H1 (cell line): Measurements from ENCODE around the gene BRAT1. TPM values are rescaled to one million over a fixed set of nuclear protein-coding genes. Genes with fewer than 3 reads are reported as not detected.

ENCODE experiments used
- CTCF ChIA-PET: fragments of 300-600 bp; sonication (Branson Sonifier 250); formaldehyde crosslinking; loops from one replicate; lab custom pipeline; 2021; ENCODE audit not compliant: partially characterized antibody; lab: Charles Lee
- POLR2A ChIA-PET: fragments of 300-600 bp; sonication (Branson Sonifier 250); formaldehyde crosslinking; loops from one replicate; lab custom pipeline; 2021; ENCODE audit warnings: inconsistent platforms; ENCODE audit not compliant: partially characterized antibody; lab: Charles Lee
- DNase-seq, 2 experiments: peaks; one replicate each; pipeline versions ENCODE4 v3.0.0 to v3.0.0-alpha.2; 2010 to 2022; ENCODE audit warnings: low spot score in 2 of 2, low read depth in 1 of 2, mixed read lengths in 1 of 2
- FAIRE-seq: peaks from 2 replicates; lab custom pipeline; 2011; peaks lifted over from hg19 to GRCh38; lab: Jason Lieb, UNC
- H2AFZ ChIP-seq: 2 replicates; pipeline ENCODE4 v1.8.1; 2012; ENCODE audit warnings: low read length, inconsistent platforms
- H2AK5ac ChIP-seq: 2 replicates; pipeline ENCODE4 v1.6.1; 2013; ENCODE audit warnings: low read depth, low read length
- H2BK120ac ChIP-seq: replicated peaks from 2 replicates; pipeline ENCODE3; 2013; ENCODE audit warnings: low read depth, low read length, inconsistent platforms
- H2BK12ac ChIP-seq: 2 replicates; pipeline ENCODE4 v1.6.1; 2013; ENCODE audit warnings: low read depth, low read length
- H2BK15ac ChIP-seq: 2 replicates; pipeline ENCODE4 v1.6.1; 2013; ENCODE audit warnings: low read length
- H2BK20ac ChIP-seq: 2 replicates; pipeline ENCODE4 v1.6.1; 2013; ENCODE audit warnings: low read length
- H2BK5ac ChIP-seq: 2 replicates; pipeline ENCODE4 v1.6.1; 2013; ENCODE audit warnings: low read depth, low read length
- H3K14ac ChIP-seq: 2 replicates; pipeline ENCODE4 v1.6.1; 2013; ENCODE audit warnings: inconsistent platforms; ENCODE audit not compliant: insufficient read length
- H3K18ac ChIP-seq: 2 replicates; pipeline ENCODE4 v1.6.1; 2013; ENCODE audit warnings: low read length; ENCODE audit errors: extremely low read depth
- H3K23ac ChIP-seq: 2 replicates; pipeline ENCODE4 v1.6.1; 2013; ENCODE audit warnings: inconsistent platforms; ENCODE audit not compliant: insufficient read length
- H3K23me2 ChIP-seq: 2 replicates; pipeline ENCODE4 v1.6.1; 2013; ENCODE audit warnings: low read depth, low read length
- H3K27ac ChIP-seq: 2 replicates; pipeline ENCODE4 v1.6.1; 2011; ENCODE audit warnings: low read depth, low read length, inconsistent platforms
- H3K27me3 ChIP-seq, 4 experiments: replicated peaks in 1 of 4; 1 replicate in 1 of 4; 2 replicates in 3 of 4; pipeline versions ENCODE4 v1.6.1 to v1.8.1; 2011 to 2013; ENCODE audit warnings: low read length in 3 of 4, mild to moderate bottlenecking in 3 of 4, inconsistent platforms in 2 of 4, mixed read lengths in 2 of 4, moderate library complexity in 1 of 4; ENCODE audit not compliant: control insufficient read depth in 3 of 4, insufficient read depth in 3 of 4; ENCODE audit errors: extremely low read depth in 1 of 4
- H3K36me3 ChIP-seq, 4 experiments: 2 replicates each; pipeline versions ENCODE4 v1.6.1 to v1.8.1; 2011 to 2013; ENCODE audit warnings: mild to moderate bottlenecking in 4 of 4, low read length in 3 of 4, moderate library complexity in 2 of 4, control low read depth in 1 of 4, inconsistent platforms in 1 of 4; ENCODE audit not compliant: insufficient read depth in 4 of 4, control insufficient read depth in 2 of 4
- H3K4ac ChIP-seq: replicated peaks from 2 replicates; pipeline ENCODE3; 2013; ENCODE audit warnings: low read length, low read depth, mixed read lengths, inconsistent platforms; ENCODE audit not compliant: insufficient read length
- H3K4me1 ChIP-seq, 4 experiments: replicated peaks in 1 of 4; 1 replicate in 1 of 4; 2 replicates in 3 of 4; pipeline versions ENCODE4 v1.6.1 to v1.8.1; 2011 to 2013; ENCODE audit warnings: low read length in 3 of 4, inconsistent platforms in 2 of 4, mixed read lengths in 1 of 4; ENCODE audit not compliant: insufficient read depth in 4 of 4, control insufficient read depth in 3 of 4
- H3K4me2 ChIP-seq, 2 experiments: 2 replicates each; pipeline versions ENCODE4 v1.6.1 to v1.8.1; 2011 to 2013; ENCODE audit warnings: low read depth in 2 of 2, low read length in 2 of 2, control low read depth in 1 of 2, inconsistent platforms in 1 of 2, mild to moderate bottlenecking in 1 of 2; ENCODE audit not compliant: insufficient read depth in 1 of 2
- H3K4me3 ChIP-seq, 4 experiments: fragments of 200-600, 300-600 bp in 1 of 4; sonication (generic), shearing (Covaris generic), sonication (Bioruptor Twin) in 1 of 4; 2 replicates each; pipeline versions ENCODE4 v1.5.1 to v1.8.1; 2011 to 2016; ENCODE audit warnings: low read length in 4 of 4, low read depth in 3 of 4, control low read depth in 2 of 4, inconsistent platforms in 2 of 4, mild to moderate bottlenecking in 2 of 4, mixed read lengths in 1 of 4, moderate library complexity in 1 of 4; ENCODE audit not compliant: insufficient read depth in 2 of 4; ENCODE audit errors: extremely low read depth in 1 of 4
- H3K56ac ChIP-seq: replicated peaks from 2 replicates; pipeline ENCODE3; 2013; ENCODE audit warnings: low read depth, mild to moderate bottlenecking, mixed read lengths, low read length, inconsistent platforms; ENCODE audit not compliant: insufficient read length
- H3K79me1 ChIP-seq: 2 replicates; pipeline ENCODE4 v1.6.1; 2013; ENCODE audit warnings: low read depth, low read length, control low read depth
- H3K79me2 ChIP-seq, 2 experiments: 2 replicates each; pipeline versions ENCODE4 v1.6.1 to v1.8.1; 2012 to 2013; ENCODE audit warnings: low read length in 2 of 2, mild to moderate bottlenecking in 2 of 2, inconsistent platforms in 1 of 2; ENCODE audit not compliant: insufficient read depth in 2 of 2, control insufficient read depth in 1 of 2
- H3K9ac ChIP-seq, 4 experiments: replicated peaks in 1 of 4; 1 replicate in 1 of 4; 2 replicates in 3 of 4; pipeline versions ENCODE4 v1.6.1 to v1.8.1; 2011 to 2013; ENCODE audit warnings: low read depth in 3 of 4, low read length in 3 of 4, control low read depth in 2 of 4, mild to moderate bottlenecking in 2 of 4, moderate library complexity in 2 of 4, inconsistent platforms in 1 of 4; ENCODE audit errors: extremely low read depth in 1 of 4
- H3K9me3 ChIP-seq, 2 experiments: 2 replicates each; pipeline versions ENCODE4 v1.6.1 to v1.8.1; 2012 to 2013; ENCODE audit warnings: mild to moderate bottlenecking in 2 of 2, moderate library complexity in 2 of 2, control low read depth in 1 of 2, inconsistent platforms in 1 of 2, low read depth in 1 of 2, low read length in 1 of 2, mixed read lengths in 1 of 2; ENCODE audit not compliant: insufficient read depth in 2 of 2
- H4K20me1 ChIP-seq, 2 experiments: replicated peaks in 1 of 2; 2 replicates each; pipeline versions ENCODE3 to v1.8.1; 2011 to 2013; ENCODE audit warnings: inconsistent platforms in 2 of 2, low read length in 2 of 2, mild to moderate bottlenecking in 1 of 2; ENCODE audit not compliant: insufficient read depth in 2 of 2, control insufficient read depth in 1 of 2
- H4K5ac ChIP-seq: 2 replicates; pipeline ENCODE4 v1.6.1; 2013; ENCODE audit warnings: low read length, low read depth, mixed read lengths, inconsistent platforms; ENCODE audit not compliant: insufficient read length
- H4K8ac ChIP-seq: 2 replicates; pipeline ENCODE4 v1.8.0; 2013; ENCODE audit warnings: mild to moderate bottlenecking, moderate library complexity, low read length, inconsistent platforms; ENCODE audit not compliant: insufficient read depth; ENCODE audit errors: extremely low read depth
- H4K91ac ChIP-seq: replicated peaks from 2 replicates; pipeline ENCODE3; 2013; ENCODE audit warnings: low read length, mixed read lengths, inconsistent platforms; ENCODE audit not compliant: insufficient read length
- CHD2 ChIP-seq: IDR thresholded peaks from 2 replicates; pipeline ENCODE4 v1.6.1; 2012; ENCODE audit warnings: low read length, improper control_type of control experiment
- FOSL1 ChIP-seq: IDR thresholded peaks from 2 replicates; pipeline ENCODE4 v1.6.1; 2011; ENCODE audit warnings: mild to moderate bottlenecking, low read depth, low read length, moderate library complexity; ENCODE audit not compliant: insufficient read depth
- KDM5A ChIP-seq: fragments of 200-600 bp; IDR thresholded peaks from 2 replicates; pipeline ENCODE4 v1.7.1; 2012; ENCODE audit warnings: mild to moderate bottlenecking, low read length, inconsistent platforms, mixed read lengths
- WGBS, 2 experiments: shearing (Covaris generic) in 1 of 2; methylation state at CpG; one replicate each; pipeline versions ENCODE4 v1.1.6 to v1.1.7; 2013 to 2015; ENCODE audit warnings: low lambda C conversion rate in 2 of 2, mixed read lengths in 2 of 2, inconsistent platforms in 1 of 2, low coverage in 1 of 2, missing lambda C conversion rate in 1 of 2; ENCODE audit not compliant: insufficient replicate concordance in 2 of 2, insufficient coverage in 1 of 2, insufficient read length in 1 of 2; ENCODE audit errors: extremely low coverage in 1 of 2, missing lambda C conversion rate in 1 of 2; 5-methylcytosine and 5-hydroxymethylcytosine counted together
- polyA plus RNA-seq, 7 experiments: library from polyadenylated mRNA; depleted of rRNA in 3 of 7; stranded (reverse) in 5 of 7; unstranded in 2 of 7; fragments of >200 nt in 5 of 7; fragments of 200-250 nt in 2 of 7; gene quantifications; 1 replicate in 5 of 7; 2 replicates in 1 of 7; 4 replicates in 1 of 7; pipeline versions ENCODE4 v1.2.1 to v1.2.3, GENCODE V29; 2011 to 2013; ENCODE audit warnings: missing spikeins in 2 of 7, mixed read lengths in 2 of 7
- total RNA-seq: library from RNA; stranded (reverse); fragmentation: NEBNext Ultra II Directional; extraction: Animal tissue kit (Norgen Biotek cat#: 25700); gene quantifications from 2 replicates; pipeline ENCODE4 v1.2.1, GENCODE V29; 2021
- TF ChIP-seq, protein P1 (sequence below): IDR thresholded peaks from 2 replicates; pipeline ENCODE4 v1.6.1; 2012; ENCODE audit warnings: low read length, inconsistent platforms

The BRAT1 gene
- total and polyA plus RNA-seq, 2 of the 8 experiments (the other 6 are each of a cell fraction or from before 2014, with no cell fraction given) = 36.8 to 42.3 TPM

DNA sequence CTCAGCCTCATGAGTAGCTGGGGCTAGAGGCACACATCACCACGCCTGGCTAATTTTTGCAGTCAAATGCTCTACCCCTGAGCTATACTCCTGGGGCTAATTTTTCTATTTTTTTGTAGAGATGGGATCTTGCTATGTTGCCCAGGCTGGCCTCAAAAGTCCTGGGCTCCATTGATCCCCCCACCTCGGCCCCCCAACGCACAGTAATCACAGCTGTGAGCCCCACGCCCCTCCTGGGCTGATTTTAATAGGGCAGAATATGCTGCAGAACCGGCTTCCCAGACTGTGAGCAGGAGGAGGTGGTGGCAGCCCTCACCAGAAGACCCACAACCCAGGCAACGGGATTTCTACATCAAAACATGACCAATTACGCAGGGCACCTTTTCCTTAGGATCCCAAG, 15.2 kb downstream of the BRAT1 start:
- FAIRE-seq (no peak), DNase-seq (no peak)
- Histone ChIP-seq H4K20me1 (peaks cover 0 to 8% of the 10 kb centered on the region in 2 experiments), H3K36me3 (peaks cover 15 to 57% (median 29%) of the 10 kb centered on the region in 4 experiments; a peak in 7 of 8 replicates), H3K23me2 (no peaks in the 10 kb centered on the region), H3K4me1 (no peaks in the 10 kb centered on the region), H3K79me2 (no peaks in the 10 kb centered on the region), H3K23ac (no peak overlapping the region), H3K14ac (no peak overlapping the region), H4K91ac (no peak overlapping the region), H3K79me1 (peaks cover 3% of the 10 kb centered on the region; the same call in 1 of the 2 replicates), H3K4me2 (no peak overlapping the region), H3K27me3 (no peaks in the 10 kb centered on the region), H2BK15ac (no peak overlapping the region), H2AK5ac (no peak overlapping the region), H3K9ac (no peak overlapping the region), H2BK120ac (no peak overlapping the region), H2BK5ac (no peak overlapping the region), H3K4ac (no peak overlapping the region), H4K8ac (no peak overlapping the region), H2BK20ac (no peak overlapping the region), H3K9me3 (no peaks in the 10 kb centered on the region), H2BK12ac (no peak overlapping the region), H3K4me3 (no peak overlapping the region), H3K18ac (no peak overlapping the region), H2AFZ (no peak overlapping the region), H3K56ac (no peak overlapping the region), H3K27ac (no peak overlapping the region), H4K5ac (no peak overlapping the region)
- CTCF ChIA-PET = interaction anchor here (0.7 to 2.2 kb wide), 8 partner anchors 10 to 110 kb away, joined by 3 to 13 read pairs (median 4); no protein-coding TSS in a partner anchor
- no peak for TF ChIP-seq FOSL1
- TF ChIP-seq, protein P1, sequence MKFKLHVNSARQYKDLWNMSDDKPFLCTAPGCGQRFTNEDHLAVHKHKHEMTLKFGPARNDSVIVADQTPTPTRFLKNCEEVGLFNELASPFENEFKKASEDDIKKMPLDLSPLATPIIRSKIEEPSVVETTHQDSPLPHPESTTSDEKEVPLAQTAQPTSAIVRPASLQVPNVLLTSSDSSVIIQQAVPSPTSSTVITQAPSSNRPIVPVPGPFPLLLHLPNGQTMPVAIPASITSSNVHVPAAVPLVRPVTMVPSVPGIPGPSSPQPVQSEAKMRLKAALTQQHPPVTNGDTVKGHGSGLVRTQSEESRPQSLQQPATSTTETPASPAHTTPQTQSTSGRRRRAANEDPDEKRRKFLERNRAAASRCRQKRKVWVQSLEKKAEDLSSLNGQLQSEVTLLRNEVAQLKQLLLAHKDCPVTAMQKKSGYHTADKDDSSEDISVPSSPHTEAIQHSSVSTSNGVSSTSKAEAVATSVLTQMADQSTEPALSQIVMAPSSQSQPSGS = no peak
- no peak for TF ChIP-seq CHD2
- no peak for TF ChIP-seq KDM5A
- 89% methylated on average over 7 of the region's 7 CpGs; no CpG with 5 or more reads in 1 of the 2 experiments for WGBS, 2 experiments
- POLR2A ChIA-PET = interaction anchor here (0.6 to 7.0 kb wide), 6 partner anchors 10 to 1013 kb away, joined by 3 to 68 read pairs (median 6); no protein-coding TSS in a partner anchor
